ENCODE measurements around the gene USP13. TPM values are rescaled to one million over a fixed set of nuclear protein-coding genes. Genes with fewer than 3 reads are reported as not detected.

Gene USP13
- total RNA-seq, 1 donor from 2014 or later: 11.0 TPM

- intact Hi-C loops (cut with micrococcal nuclease): no loop called here
- no peak overlapping the region for H3K4me3 Mint-ChIP-seq
- H3K36me3 Mint-ChIP-seq (ENCODE audit: low read depth): no peaks in the 10 kb centered on the region
- no peaks in the 10 kb centered on the region for H3K27me3 Mint-ChIP-seq
- no peaks in the 10 kb centered on the region for H3K9me3 Mint-ChIP-seq
- TF ChIP-seq CTCF (IDR thresholded peaks at IDR 0.05): no peak
- DNase-seq (no peak), ATAC-seq (ENCODE audit: low read depth) (no peak)
- no peaks in the 10 kb centered on the region for H3K4me1 Mint-ChIP-seq
- CTCF ChIA-PET: no interaction called here
- H3K27ac Mint-ChIP-seq: no peak overlapping the region
- POLR2A ChIA-PET: no interaction called here
Measured at GRCh38 chr3:179797192-179797591, 144.4 kb downstream of the USP13 start.

- Mint-ChIP-seq H3K9me3 (no peaks in the 10 kb centered on the region), H3K4me3 (no peak overlapping the region), H3K36me3 (ENCODE audit: low read depth) (no peaks in the 10 kb centered on the region), H3K4me1 (no peaks in the 10 kb centered on the region), H3K27me3 (peaks cover 4% of the 10 kb centered on the region), H3K27ac (no peak overlapping the region)
- ChIA-PET POLR2A (no interaction called here), CTCF (no interaction called here)
- no peak for ATAC-seq (ENCODE audit: low read depth)
- intact Hi-C loops (cut with micrococcal nuclease): no loop called here
- no peak for TF ChIP-seq CTCF (IDR thresholded peaks at IDR 0.05)
- no peak for DNase-seq
Measured at GRCh38 chr3:179801263-179801662, 148.4 kb downstream of the USP13 start.

GRCh38 chr3:179801856-179802255 lies 149.0 kb downstream of the USP13 start:
- TF ChIP-seq CTCF (IDR thresholded peaks at IDR 0.05): no peak
- DNase-seq: no peak
- intact Hi-C loops (cut with micrococcal nuclease): no loop called here
- POLR2A ChIA-PET: no interaction called here
- no peak for ATAC-seq (ENCODE audit: low read depth)
- H3K9me3 Mint-ChIP-seq: no peaks in the 10 kb centered on the region
- H3K27me3 Mint-ChIP-seq: peaks cover 4% of the 10 kb centered on the region
- CTCF ChIA-PET: no interaction called here
- no peak overlapping the region for H3K4me3 Mint-ChIP-seq
- no peaks in the 10 kb centered on the region for H3K4me1 Mint-ChIP-seq
- no peaks in the 10 kb centered on the region for H3K36me3 Mint-ChIP-seq (ENCODE audit: low read depth)
- no peak overlapping the region for H3K27ac Mint-ChIP-seq

- DNase-seq: no peak
- H3K4me1 Mint-ChIP-seq: no peaks in the 10 kb centered on the region
- H3K27ac Mint-ChIP-seq: no peak overlapping the region
- no peak overlapping the region for H3K4me3 Mint-ChIP-seq
- no peaks in the 10 kb centered on the region for H3K9me3 Mint-ChIP-seq
- ChIA-PET CTCF (no interaction called here), POLR2A (no interaction called here)
- intact Hi-C loops (cut with micrococcal nuclease): no loop called here
- ATAC-seq (ENCODE audit: low read depth): no peak
- TF ChIP-seq CTCF (IDR thresholded peaks at IDR 0.05): no peak
- no peaks in the 10 kb centered on the region for H3K36me3 Mint-ChIP-seq (ENCODE audit: low read depth)
- peaks cover 6% of the 10 kb centered on the region for H3K27me3 Mint-ChIP-seq
Measured at GRCh38 chr3:179806177-179806576, 153.3 kb downstream of the USP13 start.

- Mint-ChIP-seq H3K9me3 (no peaks in the 10 kb centered on the region), H3K27ac (no peak overlapping the region), H3K27me3 (peaks cover 6% of the 10 kb centered on the region), H3K36me3 (ENCODE audit: low read depth) (no peaks in the 10 kb centered on the region), H3K4me3 (no peak overlapping the region), H3K4me1 (peaks cover 6% of the 10 kb centered on the region)
- intact Hi-C loops (cut with micrococcal nuclease): no loop called here
- POLR2A ChIA-PET: no interaction called here
- CTCF ChIA-PET: no interaction called here
- no peak for TF ChIP-seq CTCF (IDR thresholded peaks at IDR 0.05)
- no peak for DNase-seq
- ATAC-seq (ENCODE audit: low read depth): no peak
Measured at GRCh38 chr3:179807588-179807987, 154.7 kb downstream of the USP13 start.
